NCI-H2107 (cell line): Measurements from ENCODE around the gene HNRNPK.
A peak's percentile ranks its signal among the peaks of the same experiment; 100 is the strongest.

Source experiments
- DNase-seq: peaks from one replicate; lab custom pipeline; 2025; lab: John Stamatoyannopoulos, UW

HNRNPK gene

DNA sequence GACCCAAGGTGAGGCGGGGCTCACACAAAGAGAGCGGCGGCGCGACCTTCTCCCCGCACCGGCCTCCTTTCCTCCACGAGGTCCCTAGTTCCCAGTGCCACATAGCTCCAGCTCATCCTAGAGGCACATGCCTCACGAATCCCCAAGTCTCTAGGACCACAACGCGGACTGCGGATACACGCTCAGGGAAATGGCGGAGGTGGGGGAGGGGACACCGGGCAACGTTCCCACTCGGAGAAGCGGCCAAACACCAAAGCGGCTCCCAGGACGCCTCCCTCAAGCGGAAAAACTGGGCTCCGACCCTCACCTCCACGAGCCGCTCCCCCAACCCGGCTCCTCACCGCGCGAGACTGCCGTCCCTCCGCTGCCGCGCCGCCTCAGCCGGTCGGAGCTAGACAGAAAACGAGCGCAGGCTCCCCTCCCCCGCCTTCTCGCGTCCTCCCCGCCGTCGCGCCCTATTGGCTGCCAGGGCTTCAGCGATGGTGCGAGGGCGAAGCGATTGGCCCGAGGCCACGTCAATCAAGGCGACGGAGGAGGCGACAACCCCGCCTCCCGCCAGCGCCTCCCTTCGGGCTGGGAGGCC, at the start of gene HNRNPK:
Gene HNRNPK, minus strand, starts transcription at position 404 of the 583 bp plus-strand sequence. CDS start 1,963 bp downstream, outside the sequence.
- DNase-seq = peak; percentile 96

- DNase-seq = no peak
These were observed 47.2 kb upstream of the HNRNPK start for GRCh38 chr9:84027201-84027600.

DNA sequence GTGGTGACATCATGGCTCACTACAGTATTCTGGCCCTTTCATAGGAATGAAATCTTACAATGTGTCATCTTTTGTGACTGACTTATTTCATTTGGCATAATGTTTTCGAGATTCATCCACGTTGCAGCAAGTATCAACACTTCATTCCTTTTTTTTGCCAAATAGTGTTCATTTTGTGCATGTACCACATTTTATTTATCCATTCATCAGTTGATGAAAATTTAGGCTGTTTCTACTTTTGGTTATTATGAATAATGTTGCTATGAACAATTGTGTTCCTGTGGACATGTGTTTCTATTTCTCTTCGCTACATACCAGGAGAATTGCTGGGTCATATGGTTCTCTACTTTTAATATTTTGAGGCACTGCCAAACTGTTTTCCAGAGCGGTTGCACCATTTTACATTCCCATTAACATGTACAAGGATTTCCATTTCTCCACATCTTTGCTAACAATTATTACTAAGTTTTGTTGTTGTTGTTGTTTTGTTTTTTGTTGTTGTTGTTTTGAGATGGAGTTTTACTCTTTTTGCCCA, 44.1 kb upstream of the HNRNPK start:
- no peak for DNase-seq

GRCh38 chr9:84007662-84008061, 27.6 kb upstream of the HNRNPK start:
- DNase-seq = no peak

GRCh38 chr9:84003246-84003645, 23.2 kb upstream of the HNRNPK start:
- no peak for DNase-seq

DNA sequence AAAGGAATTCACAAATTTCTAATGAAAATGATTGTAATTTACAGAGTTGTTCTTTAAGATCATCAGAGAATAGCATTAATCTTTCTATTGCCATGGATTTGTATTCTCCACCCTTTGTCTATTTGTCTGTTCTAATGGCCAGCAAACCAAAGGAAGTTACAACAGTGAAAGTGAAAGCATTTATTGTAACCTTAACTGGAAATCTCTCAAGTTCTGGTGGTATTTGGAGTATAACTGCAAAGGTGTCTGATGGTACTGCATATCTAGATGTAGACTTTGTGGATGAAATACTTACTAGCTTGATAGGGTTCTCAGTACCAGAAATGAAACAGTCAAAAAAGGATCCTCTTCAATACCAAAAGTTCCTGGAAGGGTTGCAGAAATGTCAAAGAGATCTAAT, 22.3 kb upstream of the HNRNPK start:
- DNase-seq = no peak

DNA sequence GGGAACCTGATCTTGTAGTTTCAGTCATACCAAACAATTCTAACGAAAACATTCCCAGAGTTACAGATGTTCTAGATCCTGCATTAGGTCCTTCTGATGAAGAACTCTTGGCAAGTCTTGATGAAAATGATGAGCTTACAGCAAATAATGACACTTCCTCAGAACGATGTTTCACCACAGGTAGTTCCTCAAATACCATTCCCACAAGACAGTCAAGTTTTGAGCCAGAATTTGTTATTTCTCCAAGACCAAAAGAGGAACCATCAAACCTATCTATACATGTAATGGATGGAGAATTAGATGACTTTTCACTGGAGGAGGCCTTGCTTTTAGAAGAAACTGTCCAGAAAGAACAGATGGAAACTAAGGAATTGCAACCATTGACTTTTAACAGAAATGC, 21.6 kb upstream of the HNRNPK start:
- no peak for DNase-seq

DNA sequence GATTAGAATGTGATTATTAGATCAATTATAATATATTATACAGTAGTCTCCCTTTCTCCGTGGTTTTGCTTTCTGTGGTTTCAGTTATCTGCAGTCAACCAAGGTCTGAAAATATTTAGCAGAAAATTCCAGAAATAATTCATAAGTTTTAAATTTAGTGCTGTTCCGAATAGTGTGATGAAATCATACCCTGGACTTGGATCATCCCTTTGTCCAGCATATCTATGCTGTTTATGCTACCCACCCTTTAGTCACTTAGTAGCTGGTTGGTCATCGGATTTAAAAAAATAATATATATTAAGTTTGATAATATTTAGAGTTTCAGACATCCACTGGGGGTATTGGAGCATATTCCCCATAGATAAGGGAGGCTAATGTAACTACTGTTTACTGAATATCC, 20.2 kb upstream of the HNRNPK start:
- DNase-seq = no peak

DNA sequence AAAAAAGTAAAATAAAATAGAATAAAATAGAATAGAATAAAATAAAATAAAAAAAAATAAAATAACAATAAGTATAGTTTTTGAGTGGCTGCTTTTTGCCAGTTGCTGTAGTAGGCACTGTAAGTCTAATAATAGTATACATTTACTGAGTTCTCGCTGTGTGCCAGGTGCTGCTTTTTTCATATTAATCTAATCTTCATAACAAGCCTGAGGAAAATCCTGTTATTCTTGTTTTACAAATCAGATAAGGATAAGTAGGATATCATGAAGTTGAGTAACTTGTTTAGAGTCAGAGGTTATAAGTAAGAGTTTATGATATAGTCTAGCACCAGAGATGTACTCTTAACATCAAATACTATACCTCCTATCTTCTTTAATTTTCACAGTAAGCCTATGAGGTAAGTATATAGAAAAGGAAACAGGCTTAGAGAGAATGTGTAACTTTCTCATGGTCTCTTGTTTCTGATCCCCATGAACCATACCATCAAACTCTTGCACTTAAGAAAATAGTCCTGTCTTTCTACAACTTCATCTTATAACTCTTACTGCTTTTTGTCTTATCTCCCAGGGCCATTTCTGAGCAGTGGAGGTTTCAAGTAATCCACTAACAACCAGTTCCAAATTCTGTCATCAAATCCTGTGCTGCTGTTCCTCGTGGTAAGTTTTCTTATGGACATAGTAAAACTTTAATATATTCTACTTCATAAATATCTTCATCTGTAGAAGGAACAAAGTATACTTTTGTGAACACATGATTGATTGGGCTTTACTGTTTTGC, 19.3 kb upstream of the HNRNPK start:
- no peak for DNase-seq

- DNase-seq = no peak
These were observed 16.1 kb upstream of the HNRNPK start for GRCh38 chr9:83996126-83996525.

- no peak for DNase-seq
These were observed 12.9 kb upstream of the HNRNPK start for GRCh38 chr9:83992901-83993300.

GRCh38 chr9:83992407-83992806, 12.4 kb upstream of the HNRNPK start:
- DNase-seq = no peak

- no peak for DNase-seq
These were observed 11.3 kb upstream of the HNRNPK start for GRCh38 chr9:83991355-83991754.

DNA sequence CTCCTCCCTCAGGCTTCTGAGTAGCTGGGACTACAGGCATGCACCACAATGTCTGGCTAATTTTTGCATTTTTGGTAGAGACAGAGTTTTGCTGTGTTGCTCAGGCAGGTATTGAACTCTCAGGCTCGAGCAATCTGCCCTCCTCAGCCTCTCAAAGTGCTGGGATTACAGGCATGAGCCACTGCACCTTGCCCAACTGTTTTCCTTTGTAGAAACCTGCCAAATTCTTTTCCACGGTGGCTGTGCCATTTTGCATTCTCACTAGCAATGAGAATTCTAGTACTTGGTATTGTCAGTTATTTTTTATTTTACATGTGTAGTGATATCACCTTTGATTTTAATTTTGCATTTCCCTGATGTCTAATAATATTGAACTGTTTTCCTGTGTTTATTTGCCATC, 8.4 kb upstream of the HNRNPK start:
- no peak for DNase-seq

GRCh38 chr9:83987402-83987791, 7.4 kb upstream of the HNRNPK start:
- no peak for DNase-seq

DNA sequence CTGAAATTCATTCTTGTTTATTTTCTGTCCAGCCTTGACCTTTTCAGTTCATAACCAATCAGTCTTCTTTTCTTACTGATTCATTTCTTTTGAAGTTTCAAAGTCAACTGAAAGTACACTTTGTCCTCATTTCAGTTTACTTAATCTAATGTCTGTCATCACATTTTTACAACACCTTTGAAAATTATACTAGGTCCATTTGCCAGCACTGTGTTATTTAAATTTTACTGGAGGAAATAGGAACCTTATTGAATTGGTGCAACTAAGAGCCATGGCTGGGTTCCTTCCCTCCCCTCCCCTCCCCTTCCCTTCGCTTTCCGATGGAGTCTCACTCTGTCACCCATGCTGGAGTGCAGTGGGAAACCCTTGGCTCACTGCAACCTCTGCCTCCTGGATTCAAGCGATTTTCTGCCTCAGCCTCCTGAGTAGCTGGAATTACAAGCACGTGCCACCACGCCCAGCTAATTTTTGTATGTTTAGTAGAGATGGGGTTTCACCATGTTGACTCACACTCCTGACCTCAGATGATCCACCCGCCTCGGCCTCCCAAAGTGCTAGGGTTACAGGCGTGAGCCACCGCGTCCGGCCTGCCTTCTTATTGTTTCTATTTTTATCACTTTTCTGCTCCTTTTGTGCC, 6.9 kb upstream of the HNRNPK start:
- no peak for DNase-seq

DNA sequence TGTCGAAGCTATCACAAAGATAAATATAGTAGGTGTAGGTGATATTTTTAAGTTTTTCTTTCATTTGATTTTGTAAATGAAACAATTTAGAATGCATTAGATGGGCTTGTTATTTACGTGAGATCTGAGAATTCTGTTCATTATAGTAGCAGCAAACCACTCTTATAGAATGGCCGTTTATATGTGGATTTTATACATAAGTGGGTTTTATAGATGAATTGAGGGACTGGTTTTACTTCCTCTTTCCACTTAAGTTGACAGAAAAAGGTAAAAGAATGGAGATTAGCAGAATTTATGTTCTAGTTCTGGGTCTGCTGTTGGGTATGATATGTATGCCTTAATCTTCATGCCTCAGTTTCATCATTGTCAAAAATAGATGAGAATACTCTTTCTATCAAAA, 6.2 kb upstream of the HNRNPK start:
- no peak for DNase-seq

- DNase-seq = no peak
These were observed 1.3 kb upstream of the HNRNPK start for GRCh38 chr9:83981126-83981871.

GRCh38 chr9:83980395-83981125, 545 bp upstream of the HNRNPK start, which contains the start of gene RMI1:
Gene RMI1 (plus strand): TSS chr9:83980805. CDS start chr9:84000987, 20,182 bp downstream.
- DNase-seq = peak; percentile 99

DNA sequence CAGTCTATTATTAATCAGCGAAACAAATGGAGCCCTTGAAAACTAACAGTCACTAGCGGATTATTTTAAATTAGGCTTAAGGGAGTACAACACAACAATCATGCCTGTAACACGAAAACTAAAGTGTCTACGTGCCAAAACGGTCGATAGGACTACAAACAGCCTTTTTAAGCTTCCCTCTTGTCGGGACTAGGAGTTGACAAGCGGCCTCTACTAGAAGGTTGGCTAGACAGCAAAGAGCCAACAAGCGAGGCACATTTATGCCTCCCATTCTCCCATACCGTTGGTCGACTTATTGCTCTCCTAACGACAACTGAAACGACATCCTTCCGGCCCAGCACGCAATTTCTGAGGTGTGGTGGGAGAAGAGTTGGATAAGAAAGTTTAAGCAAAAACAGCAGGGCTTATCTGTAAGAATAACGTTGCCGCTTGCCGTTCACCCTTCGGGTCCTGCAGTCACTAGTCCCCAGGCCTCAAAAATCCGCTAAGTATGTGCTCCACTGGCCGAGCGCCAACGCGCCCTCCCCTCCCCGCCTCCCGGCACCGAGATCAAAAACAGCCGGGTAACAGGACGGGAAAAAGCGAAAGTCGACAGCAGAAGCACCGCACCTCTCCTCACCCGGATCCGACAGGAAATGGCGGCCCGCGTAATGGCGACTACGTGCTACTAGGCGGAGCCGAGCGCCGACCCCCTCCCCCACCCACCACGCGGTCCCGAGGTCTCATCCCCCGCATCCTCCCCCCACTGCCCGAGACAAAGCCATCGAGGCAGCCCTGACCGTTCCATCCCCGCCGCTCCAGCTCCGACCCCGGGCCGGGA, 813 bp downstream of the HNRNPK start:
- DNase-seq = peak; percentile 45

- DNase-seq = no peak
These were observed 2.8 kb downstream of the HNRNPK start for GRCh38 chr9:83977196-83977595.
